HepG2 (cell line): ENCODE measurements around the gene ZNF554. TPM values are rescaled to one million over a fixed set of nuclear protein-coding genes. Genes with fewer than 3 reads are reported as not detected.

Source experiments
- FOXO1 ChIP-seq: sonication (generic); formaldehyde crosslinking; IDR thresholded peaks from 2 replicates; pipeline ENCODE4 v1.4.0; 2020; ENCODE audit warnings: missing genetic modification reagents
- JDP2 ChIP-seq: sonication (generic); formaldehyde crosslinking; IDR thresholded peaks from 2 replicates; pipeline ENCODE4 v1.8.1; 2022; ENCODE audit warnings: missing genetic modification reagents, borderline replicate concordance
- KDM2A ChIP-seq: sonication (generic); formaldehyde crosslinking; IDR thresholded peaks from 2 replicates; pipeline ENCODE4 v1.4.0; 2020; ENCODE audit warnings: low read depth, missing genetic modification reagents, borderline replicate concordance
- MBD4 ChIP-seq: IDR thresholded peaks from 2 replicates; pipeline ENCODE4 v1.6.1; 2012; ENCODE audit warnings: low read length, inconsistent platforms, borderline replicate concordance
- MEF2D ChIP-seq: sonication (generic); formaldehyde crosslinking; IDR thresholded peaks from 2 replicates; pipeline ENCODE4 v1.5.1; 2020; ENCODE audit warnings: mild to moderate bottlenecking, missing genetic modification reagents
- MLLT10 ChIP-seq: sonication (generic); formaldehyde crosslinking; IDR thresholded peaks from 2 replicates; pipeline ENCODE4 v1.4.0; 2020; ENCODE audit warnings: missing genetic modification reagents
- NFATC3 ChIP-seq: sonication (generic); formaldehyde crosslinking; IDR thresholded peaks from 2 replicates; pipeline ENCODE4 v1.5.1; 2020; ENCODE audit warnings: mild to moderate bottlenecking, missing genetic modification reagents
- SATB2 ChIP-seq: sonication (generic); formaldehyde crosslinking; IDR thresholded peaks from 2 replicates; pipeline ENCODE4 v1.5.0; 2020; ENCODE audit warnings: missing genetic modification reagents
- SKIL ChIP-seq: sonication (generic); formaldehyde crosslinking; IDR thresholded peaks from 2 replicates; pipeline ENCODE4 v1.8.0; 2022; ENCODE audit warnings: missing genetic modification reagents, mild to moderate bottlenecking, moderate library complexity, borderline replicate concordance
- TCF12 ChIP-seq, 2 experiments: fragments of 450-650 bp in 1 of 2; sonication (generic) in 1 of 2; formaldehyde crosslinking in 1 of 2; IDR thresholded peaks; 2 replicates each; pipeline versions ENCODE4 v1.6.1 to v1.8.0; 2017 to 2022; ENCODE audit warnings: antibody characterized with exemption in 1 of 2, mild to moderate bottlenecking in 1 of 2, missing genetic modification reagents in 1 of 2, moderate library complexity in 1 of 2
- TMF1 ChIP-seq: sonication (generic); formaldehyde crosslinking; IDR thresholded peaks from 2 replicates; pipeline ENCODE4 v1.8.1; 2022; ENCODE audit warnings: low read depth, missing genetic modification reagents
- ZFX ChIP-seq: sonication (generic); formaldehyde crosslinking; IDR thresholded peaks from 2 replicates; pipeline ENCODE4 v1.4.0; 2020; ENCODE audit warnings: mild to moderate bottlenecking, low read depth, missing genetic modification reagents, moderate library complexity
- ZIK1 ChIP-seq: sonication (generic); formaldehyde crosslinking; IDR thresholded peaks from 2 replicates; pipeline ENCODE4 v1.5.0; 2020; ENCODE audit warnings: mild to moderate bottlenecking, low read depth, missing genetic modification reagents, borderline replicate concordance
- ZNF12 ChIP-seq: sonication (generic); formaldehyde crosslinking; IDR thresholded peaks from 2 replicates; pipeline ENCODE4 v1.5.0; 2020; ENCODE audit warnings: missing genetic modification reagents
- ZNF451 ChIP-seq: sonication (generic); formaldehyde crosslinking; IDR thresholded peaks from 2 replicates; pipeline ENCODE4 v1.5.0; 2020; ENCODE audit warnings: mild to moderate bottlenecking, missing genetic modification reagents
- ZNF501 ChIP-seq: sonication (generic); formaldehyde crosslinking; IDR thresholded peaks from 2 replicates; pipeline ENCODE4 v1.5.1; 2020; ENCODE audit warnings: mild to moderate bottlenecking, moderate library complexity, missing genetic modification reagents
- ZNF670 ChIP-seq: sonication (generic); formaldehyde crosslinking; IDR thresholded peaks from 2 replicates; pipeline ENCODE4 v1.8.0; 2022; ENCODE audit warnings: mild to moderate bottlenecking, missing genetic modification reagents, borderline replicate concordance
- ZNF773 ChIP-seq: sonication (generic); formaldehyde crosslinking; IDR thresholded peaks from 2 replicates; pipeline ENCODE4 v1.4.0; 2020; ENCODE audit warnings: missing genetic modification reagents, borderline replicate concordance
- ZXDC ChIP-seq: sonication (generic); formaldehyde crosslinking; IDR thresholded peaks from 2 replicates; pipeline ENCODE4 v1.5.0; 2020; ENCODE audit warnings: mild to moderate bottlenecking, missing genetic modification reagents
- polyA plus RNA-seq, 8 experiments: library from polyadenylated mRNA; depleted of rRNA in 3 of 8; stranded (reverse) in 7 of 8; unstranded in 1 of 8; fragments of >200 nt; fragmentation: Illumina TruSeq in 4 of 8; extraction: Trizol in 4 of 8; gene quantifications; 2 replicates each; pipeline versions ENCODE4 v1.2.1 to v1.2.3, GENCODE V29; 2011 to 2016; ENCODE audit warnings: low read depth in 4 of 8, missing spikeins in 1 of 8, mixed read lengths in 1 of 8; ENCODE audit not compliant: insufficient read depth in 1 of 8
- total RNA-seq, 5 experiments: library from RNA; depleted of rRNA; stranded (reverse); fragments of >200 nt; fragmentation: Illumina TruSeq; extraction: Trizol; gene quantifications; 2 replicates each; pipeline ENCODE4 v1.2.3, GENCODE V29; 2016; ENCODE audit warnings: low read depth in 1 of 5
- TF ChIP-seq, protein P1 (sequence below): sonication (generic); formaldehyde crosslinking; IDR thresholded peaks from 2 replicates; pipeline ENCODE4 v1.9.0; 2021; ENCODE audit warnings: missing genetic modification reagents, borderline replicate concordance
- TF ChIP-seq, protein P2 (sequence below): sonication (generic); formaldehyde crosslinking; conservative IDR thresholded peaks from 2 replicates; pipeline ENCODE4 v1.4.0; 2020; ENCODE audit warnings: missing genetic modification reagents

ZNF554 gene
- total and polyA plus RNA-seq, 2 of the 13 experiments (the other 11 are each of a cell fraction or from before 2014, with no cell fraction given) = 2.2 to 2.7 TPM

GRCh38 chr19:2820112-2820702 lies 539 bp downstream of the ZNF554 start (continued):
- TF ChIP-seq TCF12 (IDR thresholded peaks at IDR 0.05) (no peak), TCF12 (CRISPR knock-in tag; IDR thresholded peaks at IDR 0.05) (no peak), ZIK1 (CRISPR knock-in tag) (no peak), JDP2 (CRISPR knock-in tag) (no peak), MLLT10 (no peak), MBD4 (no peak), NFATC3 (CRISPR knock-in tag) (no peak), ZXDC (CRISPR knock-in tag) (no peak), ZNF501 (CRISPR knock-in tag) (no peak), ZFX (CRISPR knock-in tag) (peak; percentile 78), ZNF451 (CRISPR knock-in tag) (0 out of 2 replicates have a peak, but pooled peaks have one; percentile 19), FOXO1 (CRISPR knock-in tag) (no peak), TMF1 (peak; percentile 11; the same call in 1 of the 2 replicates), MEF2D (CRISPR knock-in tag) (no peak), SATB2 (CRISPR knock-in tag) (no peak), ZNF773 (CRISPR knock-in tag) (no peak), SKIL (CRISPR knock-in tag) (no peak), ZNF670 (CRISPR knock-in tag) (no peak), KDM2A (CRISPR knock-in tag) (no peak), ZNF12 (CRISPR knock-in tag) (no peak)
- TF ChIP-seq, protein P1, sequence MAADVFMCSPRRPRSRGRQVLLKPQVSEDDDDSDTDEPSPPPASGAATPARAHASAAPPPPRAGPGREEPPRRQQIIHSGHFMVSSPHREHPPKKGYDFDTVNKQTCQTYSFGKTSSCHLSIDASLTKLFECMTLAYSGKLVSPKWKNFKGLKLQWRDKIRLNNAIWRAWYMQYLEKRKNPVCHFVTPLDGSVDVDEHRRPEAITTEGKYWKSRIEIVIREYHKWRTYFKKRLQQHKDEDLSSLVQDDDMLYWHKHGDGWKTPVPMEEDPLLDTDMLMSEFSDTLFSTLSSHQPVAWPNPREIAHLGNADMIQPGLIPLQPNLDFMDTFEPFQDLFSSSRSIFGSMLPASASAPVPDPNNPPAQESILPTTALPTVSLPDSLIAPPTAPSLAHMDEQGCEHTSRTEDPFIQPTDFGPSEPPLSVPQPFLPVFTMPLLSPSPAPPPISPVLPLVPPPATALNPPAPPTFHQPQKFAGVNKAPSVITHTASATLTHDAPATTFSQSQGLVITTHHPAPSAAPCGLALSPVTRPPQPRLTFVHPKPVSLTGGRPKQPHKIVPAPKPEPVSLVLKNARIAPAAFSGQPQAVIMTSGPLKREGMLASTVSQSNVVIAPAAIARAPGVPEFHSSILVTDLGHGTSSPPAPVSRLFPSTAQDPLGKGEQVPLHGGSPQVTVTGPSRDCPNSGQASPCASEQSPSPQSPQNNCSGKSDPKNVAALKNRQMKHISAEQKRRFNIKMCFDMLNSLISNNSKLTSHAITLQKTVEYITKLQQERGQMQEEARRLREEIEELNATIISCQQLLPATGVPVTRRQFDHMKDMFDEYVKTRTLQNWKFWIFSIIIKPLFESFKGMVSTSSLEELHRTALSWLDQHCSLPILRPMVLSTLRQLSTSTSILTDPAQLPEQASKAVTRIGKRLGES (CRISPR knock-in tag) = no peak
- TF ChIP-seq, protein P2, sequence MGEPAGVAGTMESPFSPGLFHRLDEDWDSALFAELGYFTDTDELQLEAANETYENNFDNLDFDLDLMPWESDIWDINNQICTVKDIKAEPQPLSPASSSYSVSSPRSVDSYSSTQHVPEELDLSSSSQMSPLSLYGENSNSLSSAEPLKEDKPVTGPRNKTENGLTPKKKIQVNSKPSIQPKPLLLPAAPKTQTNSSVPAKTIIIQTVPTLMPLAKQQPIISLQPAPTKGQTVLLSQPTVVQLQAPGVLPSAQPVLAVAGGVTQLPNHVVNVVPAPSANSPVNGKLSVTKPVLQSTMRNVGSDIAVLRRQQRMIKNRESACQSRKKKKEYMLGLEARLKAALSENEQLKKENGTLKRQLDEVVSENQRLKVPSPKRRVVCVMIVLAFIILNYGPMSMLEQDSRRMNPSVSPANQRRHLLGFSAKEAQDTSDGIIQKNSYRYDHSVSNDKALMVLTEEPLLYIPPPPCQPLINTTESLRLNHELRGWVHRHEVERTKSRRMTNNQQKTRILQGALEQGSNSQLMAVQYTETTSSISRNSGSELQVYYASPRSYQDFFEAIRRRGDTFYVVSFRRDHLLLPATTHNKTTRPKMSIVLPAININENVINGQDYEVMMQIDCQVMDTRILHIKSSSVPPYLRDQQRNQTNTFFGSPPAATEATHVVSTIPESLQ (CRISPR knock-in tag) = no peak
